ENCODE measurements around the gene PPIE. TPM values are rescaled to one million over a fixed set of nuclear protein-coding genes. Genes with fewer than 3 reads are reported as not detected.

The PPIE gene
- total and polyA plus RNA-seq, 2 of the 13 experiments (the other 11 are each of a cell fraction or from before 2014, with no cell fraction given) = 15.3 to 26.3 TPM

DNA sequence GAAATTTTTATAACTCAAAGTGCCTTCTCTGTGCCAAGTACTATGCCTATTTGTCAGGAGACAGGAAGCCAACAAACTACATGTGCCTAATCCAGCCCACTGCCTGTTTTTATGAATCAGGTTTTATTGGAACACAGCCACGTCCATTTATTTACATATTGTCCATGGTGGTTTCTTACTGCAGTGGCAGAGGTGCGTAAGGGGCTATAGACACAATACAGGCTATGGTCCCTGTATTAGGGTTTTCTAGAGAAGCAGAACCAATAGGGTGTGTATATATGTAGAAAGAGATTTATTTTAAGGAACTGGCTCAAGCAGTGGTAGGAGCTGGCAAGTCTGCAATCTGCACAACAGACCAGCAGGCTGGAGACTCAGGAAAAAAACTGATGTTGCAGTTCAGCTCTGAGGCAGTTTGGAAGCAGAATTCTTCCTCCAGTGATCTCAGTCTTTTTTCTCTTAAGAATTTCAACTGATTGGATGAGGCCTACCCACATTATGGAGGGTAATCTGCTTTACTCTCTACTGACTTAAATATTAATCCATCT, 15.4 kb downstream of the PPIE start (continued):
- TF ChIP-seq KLF11 (CRISPR knock-in tag; IDR thresholded peaks at IDR 0.05) (no peak), PTBP1 (IDR thresholded peaks at IDR 0.05; ENCODE audit: low read depth, low read length, poor library complexity, severe bottlenecking) (no peak), RBM39 (IDR thresholded peaks at IDR 0.05; ENCODE audit: low read depth, low read length, poor library complexity, severe bottlenecking) (no peak), YEATS2 (CRISPR knock-in tag; IDR thresholded peaks at IDR 0.05; ENCODE audit: borderline replicate concordance) (no peak), NFIB (CRISPR knock-in tag; IDR thresholded peaks at IDR 0.05; ENCODE audit: borderline replicate concordance) (no peak), ZNF326 (CRISPR knock-in tag; IDR thresholded peaks at IDR 0.05; ENCODE audit: borderline replicate concordance) (no peak), PCBP1 (IDR thresholded peaks at IDR 0.05; ENCODE audit: borderline replicate concordance, low read depth, low read length) (no peak), THYN1 (CRISPR knock-in tag; IDR thresholded peaks at IDR 0.05; ENCODE audit: borderline replicate concordance, low read depth) (no peak)
- TF ChIP-seq, protein P1, sequence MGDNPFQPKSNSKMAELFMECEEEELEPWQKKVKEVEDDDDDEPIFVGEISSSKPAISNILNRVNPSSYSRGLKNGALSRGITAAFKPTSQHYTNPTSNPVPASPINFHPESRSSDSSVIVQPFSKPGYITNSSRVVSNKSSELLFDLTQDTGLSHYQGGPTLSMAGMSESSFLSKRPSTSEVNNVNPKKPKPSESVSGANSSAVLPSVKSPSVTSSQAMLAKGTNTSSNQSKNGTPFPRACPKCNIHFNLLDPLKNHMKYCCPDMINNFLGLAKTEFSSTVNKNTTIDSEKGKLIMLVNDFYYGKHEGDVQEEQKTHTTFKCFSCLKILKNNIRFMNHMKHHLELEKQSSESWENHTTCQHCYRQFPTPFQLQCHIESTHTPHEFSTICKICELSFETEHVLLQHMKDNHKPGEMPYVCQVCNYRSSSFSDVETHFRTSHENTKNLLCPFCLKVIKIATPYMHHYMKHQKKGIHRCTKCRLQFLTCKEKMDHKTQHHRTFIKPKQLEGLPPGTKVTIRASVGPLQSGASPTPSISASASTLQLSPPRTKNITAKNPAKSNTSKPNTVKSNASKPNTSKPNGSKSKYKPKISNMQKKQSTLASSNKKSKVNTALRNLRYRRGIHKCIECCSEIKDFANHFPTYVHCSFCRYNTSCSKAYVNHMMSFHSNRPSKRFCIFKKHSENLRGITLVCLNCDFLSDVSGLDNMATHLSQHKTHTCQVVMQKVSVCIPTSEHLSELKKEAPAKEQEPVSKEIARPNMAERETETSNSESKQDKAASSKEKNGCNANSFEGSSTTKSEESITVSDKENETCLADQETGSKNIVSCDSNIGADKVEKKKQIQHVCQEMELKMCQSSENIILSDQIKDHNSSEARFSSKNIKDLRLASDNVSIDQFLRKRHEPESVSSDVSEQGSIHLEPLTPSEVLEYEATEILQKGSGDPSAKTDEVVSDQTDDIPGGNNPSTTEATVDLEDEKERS (CRISPR knock-in tag; IDR thresholded peaks at IDR 0.05) = no peak

DNA sequence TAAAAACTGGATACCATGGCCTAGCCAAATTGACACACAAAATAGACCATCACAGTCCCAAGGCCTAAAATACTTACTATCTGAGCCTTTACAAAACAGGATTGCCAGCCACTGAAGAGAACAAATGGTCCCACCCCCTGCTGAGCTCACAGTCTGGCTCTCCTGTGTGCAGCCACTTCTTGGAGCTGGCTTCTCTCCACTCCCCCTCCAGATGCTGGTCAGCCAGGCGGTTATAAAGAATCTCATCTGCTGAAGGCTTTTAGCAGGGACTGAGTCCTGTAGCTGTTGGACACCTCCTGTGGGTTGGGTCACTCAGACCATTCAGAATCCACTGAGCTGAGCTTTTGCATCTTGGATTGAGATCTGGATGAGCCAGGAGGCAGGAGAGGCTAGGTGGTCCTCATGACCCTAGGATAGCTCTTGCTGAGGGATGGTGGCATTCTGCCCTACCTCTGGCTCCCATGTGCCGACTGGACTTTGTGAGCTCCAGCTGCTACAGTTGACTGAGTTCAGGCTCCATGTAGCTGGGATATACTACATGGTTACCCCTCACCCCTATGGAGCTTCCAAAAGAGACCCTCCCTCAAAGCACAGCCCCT, 16.3 kb downstream of the PPIE start:
- Histone ChIP-seq H3K9me3 (ENCODE audit: low read length) (no peaks in the 10 kb centered on the region), H3K27me3 (ENCODE audit: control insufficient read depth in 1 of 2, insufficient read depth in 2 of 2, low read length in 2 of 2) (no peaks in the 10 kb centered on the region), H2AFZ (ENCODE audit: low read length) (no peak overlapping the region), H3K4me3 (replicated peaks in 1 of 3; ENCODE audit: insufficient read depth in 1 of 3, low read depth in 2 of 3, low read length in 3 of 3) (no peak overlapping the region), H3K4me2 (ENCODE audit: low read depth, low read length) (no peak overlapping the region), H4K20me1 (ENCODE audit: insufficient read depth, low read length) (no peaks in the 10 kb centered on the region), H3K27ac (ENCODE audit: extremely low read length, insufficient read depth, low read length) (no peak overlapping the region), H3K9ac (ENCODE audit: insufficient read depth, low read depth, low read length) (no peak overlapping the region), H3K36me3 (replicated peaks in 1 of 2; ENCODE audit: control insufficient read depth in 1 of 2, insufficient read depth in 2 of 2, low read length in 2 of 2) (peaks cover 0 to 44% of the 10 kb centered on the region in 2 experiments; a peak in 2 of 5 replicates), H3K79me2 (ENCODE audit: insufficient read depth, low read length) (no peaks in the 10 kb centered on the region), H3K4me1 (ENCODE audit: insufficient read depth, low read length) (no peaks in the 10 kb centered on the region)
- intact Hi-C loops (cut with micrococcal nuclease; ENCODE audit: unreplicated experiment) (no loop called here), in situ Hi-C loops (cut with HindIII; ENCODE audit: extremely low pct_ligation_motif_present, low pct_unique_long_range_greater_than_20kb) (no loop called here)
- no peak for ATAC-seq
- 50% methylated on average over 1 of the region's 2 CpGs for WGBS (ENCODE audit: low lambda C conversion rate)
- FAIRE-seq = no peak
- no TSS peak for BruUV-seq (replicated peaks)
- DNase-seq (ENCODE audit: low spot score) = no peak
- ChIA-PET CTCF (ENCODE audit: low intra/inter-chr PET ratio, low total read pairs) (no interaction called here), POLR2A (no interaction called here)
- TF ChIP-seq, protein P2, sequence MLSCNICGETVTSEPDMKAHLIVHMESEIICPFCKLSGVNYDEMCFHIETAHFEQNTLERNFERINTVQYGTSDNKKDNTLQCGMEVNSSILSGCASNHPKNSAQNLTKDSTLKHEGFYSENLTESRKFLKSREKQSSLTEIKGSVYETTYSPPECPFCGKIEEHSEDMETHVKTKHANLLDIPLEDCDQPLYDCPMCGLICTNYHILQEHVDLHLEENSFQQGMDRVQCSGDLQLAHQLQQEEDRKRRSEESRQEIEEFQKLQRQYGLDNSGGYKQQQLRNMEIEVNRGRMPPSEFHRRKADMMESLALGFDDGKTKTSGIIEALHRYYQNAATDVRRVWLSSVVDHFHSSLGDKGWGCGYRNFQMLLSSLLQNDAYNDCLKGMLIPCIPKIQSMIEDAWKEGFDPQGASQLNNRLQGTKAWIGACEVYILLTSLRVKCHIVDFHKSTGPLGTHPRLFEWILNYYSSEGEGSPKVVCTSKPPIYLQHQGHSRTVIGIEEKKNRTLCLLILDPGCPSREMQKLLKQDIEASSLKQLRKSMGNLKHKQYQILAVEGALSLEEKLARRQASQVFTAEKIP (CRISPR knock-in tag; IDR thresholded peaks at IDR 0.05; ENCODE audit: borderline replicate concordance) = no peak
- TF ChIP-seq ZNF546 (CRISPR knock-in tag; conservative IDR thresholded peaks at IDR 0.05) (no peak), ONECUT2 (CRISPR knock-in tag; IDR thresholded peaks at IDR 0.05) (no peak), ZNF10 (CRISPR knock-in tag; IDR thresholded peaks at IDR 0.05; ENCODE audit: borderline replicate concordance, low read depth) (no peak), TBP (CRISPR knock-in tag; IDR thresholded peaks at IDR 0.05) (no peak), IKZF1 (IDR thresholded peaks at IDR 0.05) (no peak), POGZ (CRISPR knock-in tag; IDR thresholded peaks at IDR 0.05) (no peak), PRMT3 (CRISPR knock-in tag; IDR thresholded peaks at IDR 0.05; ENCODE audit: borderline replicate concordance, low read depth) (no peak)
- TF ChIP-seq, protein P3, sequence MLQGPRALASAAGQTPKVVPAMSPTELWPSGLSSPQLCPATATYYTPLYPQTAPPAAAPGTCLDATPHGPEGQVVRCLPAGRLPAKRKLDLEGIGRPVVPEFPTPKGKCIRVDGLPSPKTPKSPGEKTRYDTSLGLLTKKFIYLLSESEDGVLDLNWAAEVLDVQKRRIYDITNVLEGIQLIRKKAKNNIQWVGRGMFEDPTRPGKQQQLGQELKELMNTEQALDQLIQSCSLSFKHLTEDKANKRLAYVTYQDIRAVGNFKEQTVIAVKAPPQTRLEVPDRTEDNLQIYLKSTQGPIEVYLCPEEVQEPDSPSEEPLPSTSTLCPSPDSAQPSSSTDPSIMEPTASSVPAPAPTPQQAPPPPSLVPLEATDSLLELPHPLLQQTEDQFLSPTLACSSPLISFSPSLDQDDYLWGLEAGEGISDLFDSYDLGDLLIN (CRISPR knock-in tag; IDR thresholded peaks at IDR 0.05; ENCODE audit: borderline replicate concordance) = no peak
